Glutamatergic neuron (in vitro differentiated cells): ENCODE results near the gene RTN4. TPM values are rescaled to one million over a fixed set of nuclear protein-coding genes. Genes with fewer than 3 reads are reported as not detected.

Source experiments
- DNase-seq: peaks from one replicate; pipeline ENCODE4 v3.0.0; 2022
- H3K27ac Mint-ChIP-seq: one replicate; pipeline ENCODE4 v1.8.0; 2020; ENCODE audit warnings: mild to moderate bottlenecking, mixed read lengths, inconsistent platforms; ENCODE audit not compliant: unreplicated experiment
- H3K27me3 Mint-ChIP-seq: one replicate; pipeline ENCODE4 v1.8.0; 2020; ENCODE audit warnings: mild to moderate bottlenecking, moderate library complexity, mixed read lengths, inconsistent platforms; ENCODE audit not compliant: unreplicated experiment
- H3K36me3 Mint-ChIP-seq: one replicate; pipeline ENCODE4 v1.8.0; 2020; ENCODE audit warnings: mild to moderate bottlenecking, mixed read lengths, inconsistent platforms; ENCODE audit not compliant: unreplicated experiment
- H3K4me1 Mint-ChIP-seq: one replicate; pipeline ENCODE4 v1.8.0; 2020; ENCODE audit warnings: mild to moderate bottlenecking, low read depth, mixed read lengths, inconsistent platforms; ENCODE audit not compliant: unreplicated experiment
- H3K4me3 Mint-ChIP-seq: one replicate; pipeline ENCODE4 v1.8.0; 2020; ENCODE audit warnings: mild to moderate bottlenecking, mixed read lengths, inconsistent platforms; ENCODE audit not compliant: unreplicated experiment
- H3K9me3 Mint-ChIP-seq: one replicate; pipeline ENCODE4 v1.8.0; 2020; ENCODE audit warnings: mild to moderate bottlenecking, moderate library complexity, mixed read lengths, inconsistent platforms; ENCODE audit not compliant: unreplicated experiment
- total RNA-seq: library from RNA; stranded (reverse); fragmentation: NEBNext Ultra II Directional; extraction: Animal tissue kit (Norgen Biotek cat#: 25700); gene quantifications from one replicate; pipeline ENCODE4 v1.2.1, GENCODE V29; 2021; ENCODE audit not compliant: unreplicated experiment
- TF ChIP-seq, protein P1 (sequence below): fragments of 200-600 bp; sonication (generic); IDR thresholded peaks from one replicate; pipeline ENCODE4 v1.5.0; 2021; ENCODE audit not compliant: partially characterized antibody, unreplicated experiment

RTN4 gene
- total RNA-seq, 1 donor from 2014 or later: 772 TPM

DNA sequence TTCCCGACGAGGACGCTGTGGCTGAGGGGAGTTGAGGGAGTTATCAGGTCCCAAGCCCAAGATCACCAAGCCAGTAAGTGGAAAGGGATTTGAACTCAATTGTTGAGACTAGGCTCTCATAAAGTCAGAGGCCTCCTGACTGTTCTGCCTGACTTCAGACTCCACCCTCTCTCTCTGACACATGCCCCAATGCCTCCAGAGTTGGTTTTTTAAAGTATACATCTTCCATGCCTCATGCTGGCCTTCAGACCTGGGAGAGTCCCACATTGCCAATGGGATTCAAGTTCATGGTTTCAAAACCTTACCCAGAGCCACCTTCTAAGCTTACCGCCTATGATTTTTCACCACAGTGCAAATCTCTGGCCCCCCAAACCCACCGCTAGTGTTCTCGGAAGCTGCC, 100.8 kb downstream of the RTN4 start:
- no peak overlapping the region for H3K4me3 Mint-ChIP-seq
- TF ChIP-seq, protein P1, sequence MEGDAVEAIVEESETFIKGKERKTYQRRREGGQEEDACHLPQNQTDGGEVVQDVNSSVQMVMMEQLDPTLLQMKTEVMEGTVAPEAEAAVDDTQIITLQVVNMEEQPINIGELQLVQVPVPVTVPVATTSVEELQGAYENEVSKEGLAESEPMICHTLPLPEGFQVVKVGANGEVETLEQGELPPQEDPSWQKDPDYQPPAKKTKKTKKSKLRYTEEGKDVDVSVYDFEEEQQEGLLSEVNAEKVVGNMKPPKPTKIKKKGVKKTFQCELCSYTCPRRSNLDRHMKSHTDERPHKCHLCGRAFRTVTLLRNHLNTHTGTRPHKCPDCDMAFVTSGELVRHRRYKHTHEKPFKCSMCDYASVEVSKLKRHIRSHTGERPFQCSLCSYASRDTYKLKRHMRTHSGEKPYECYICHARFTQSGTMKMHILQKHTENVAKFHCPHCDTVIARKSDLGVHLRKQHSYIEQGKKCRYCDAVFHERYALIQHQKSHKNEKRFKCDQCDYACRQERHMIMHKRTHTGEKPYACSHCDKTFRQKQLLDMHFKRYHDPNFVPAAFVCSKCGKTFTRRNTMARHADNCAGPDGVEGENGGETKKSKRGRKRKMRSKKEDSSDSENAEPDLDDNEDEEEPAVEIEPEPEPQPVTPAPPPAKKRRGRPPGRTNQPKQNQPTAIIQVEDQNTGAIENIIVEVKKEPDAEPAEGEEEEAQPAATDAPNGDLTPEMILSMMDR: no peak
- H3K27ac Mint-ChIP-seq: no peak overlapping the region
- no peaks in the 10 kb centered on the region for H3K36me3 Mint-ChIP-seq
- H3K9me3 Mint-ChIP-seq: peaks cover 6% of the 10 kb centered on the region
- peaks cover 7% of the 10 kb centered on the region for H3K27me3 Mint-ChIP-seq
- H3K4me1 Mint-ChIP-seq: peaks cover 12% of the 10 kb centered on the region
- DNase-seq: no peak

DNA sequence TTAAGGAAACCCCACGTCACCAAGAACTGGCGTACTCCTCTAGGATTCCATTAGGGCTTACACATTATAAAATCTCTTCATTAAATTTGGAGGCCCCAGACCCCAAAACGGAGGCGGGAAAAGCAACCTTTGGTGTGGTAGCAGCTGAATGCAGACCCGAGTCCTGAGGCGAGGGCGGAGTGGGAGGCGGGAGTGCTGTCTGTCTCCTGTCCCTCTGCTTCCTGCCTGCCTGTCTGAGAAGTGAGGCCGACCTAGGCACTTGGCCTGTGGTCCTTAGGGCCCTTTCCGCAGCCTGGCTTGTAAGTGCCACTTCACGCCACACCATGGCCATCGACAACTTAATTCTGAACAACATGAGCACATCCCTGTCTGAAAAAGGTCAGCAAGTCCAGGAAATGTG, 102.1 kb downstream of the RTN4 start:
- DNase-seq: no peak
- H3K36me3 Mint-ChIP-seq: no peaks in the 10 kb centered on the region
- peaks cover 5% of the 10 kb centered on the region for H3K9me3 Mint-ChIP-seq
- TF ChIP-seq, protein P1: no peak
- H3K4me1 Mint-ChIP-seq: peaks cover 12% of the 10 kb centered on the region
- peaks cover 4% of the 10 kb centered on the region for H3K27me3 Mint-ChIP-seq
- no peak overlapping the region for H3K4me3 Mint-ChIP-seq
- no peak overlapping the region for H3K27ac Mint-ChIP-seq

DNA sequence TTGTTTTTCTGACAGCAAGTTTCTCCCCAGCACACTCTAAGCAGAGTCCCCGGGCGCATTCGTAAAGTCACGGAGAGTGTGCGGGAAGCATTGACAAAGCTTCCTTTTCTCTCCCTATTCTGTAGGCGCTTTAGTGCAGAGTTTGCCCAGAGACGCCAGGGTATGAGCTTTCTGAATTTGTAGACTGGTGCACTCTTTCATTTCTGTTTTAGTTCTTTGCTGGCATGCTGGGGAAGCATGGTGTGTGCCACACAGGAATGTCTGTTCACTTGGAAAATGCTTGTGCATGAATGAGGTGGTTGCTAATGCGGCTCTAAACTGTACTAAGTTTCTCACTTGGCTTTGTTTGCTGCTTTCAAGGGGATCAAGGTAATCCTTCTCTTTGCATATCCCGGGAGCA, 102.6 kb downstream of the RTN4 start:
- H3K4me1 Mint-ChIP-seq: peaks cover 12% of the 10 kb centered on the region
- H3K9me3 Mint-ChIP-seq: peaks cover 5% of the 10 kb centered on the region
- no peaks in the 10 kb centered on the region for H3K36me3 Mint-ChIP-seq
- TF ChIP-seq, protein P1: no peak
- H3K27me3 Mint-ChIP-seq: peaks cover 4% of the 10 kb centered on the region
- H3K27ac Mint-ChIP-seq: no peak overlapping the region
- no peak overlapping the region for H3K4me3 Mint-ChIP-seq
- DNase-seq: no peak

DNA sequence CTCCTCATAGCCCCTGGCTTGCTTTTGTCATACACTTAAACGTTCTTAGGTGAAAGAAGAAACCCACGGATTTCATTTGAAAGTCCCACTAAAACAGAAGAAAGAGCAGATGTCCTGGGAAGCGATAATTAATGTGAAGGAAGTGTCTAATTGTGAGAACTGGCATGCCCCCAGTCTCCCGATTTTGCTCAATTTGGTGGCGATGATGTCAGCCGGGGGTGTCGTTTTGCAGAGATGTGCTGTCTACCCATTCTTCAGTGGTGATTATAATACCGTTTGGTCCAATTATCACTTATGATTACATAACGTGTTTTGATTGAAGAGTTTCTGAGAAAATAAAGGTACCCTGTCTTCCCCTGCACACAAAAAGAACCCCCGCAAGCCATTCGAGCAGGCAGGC, 103.1 kb downstream of the RTN4 start:
- Mint-ChIP-seq H3K4me1 (peaks cover 12% of the 10 kb centered on the region), H3K27ac (no peak overlapping the region), H3K9me3 (peaks cover 5% of the 10 kb centered on the region), H3K27me3 (peaks cover 4% of the 10 kb centered on the region), H3K4me3 (no peak overlapping the region), H3K36me3 (no peaks in the 10 kb centered on the region)
- TF ChIP-seq, protein P1: no peak
- DNase-seq: no peak

DNA sequence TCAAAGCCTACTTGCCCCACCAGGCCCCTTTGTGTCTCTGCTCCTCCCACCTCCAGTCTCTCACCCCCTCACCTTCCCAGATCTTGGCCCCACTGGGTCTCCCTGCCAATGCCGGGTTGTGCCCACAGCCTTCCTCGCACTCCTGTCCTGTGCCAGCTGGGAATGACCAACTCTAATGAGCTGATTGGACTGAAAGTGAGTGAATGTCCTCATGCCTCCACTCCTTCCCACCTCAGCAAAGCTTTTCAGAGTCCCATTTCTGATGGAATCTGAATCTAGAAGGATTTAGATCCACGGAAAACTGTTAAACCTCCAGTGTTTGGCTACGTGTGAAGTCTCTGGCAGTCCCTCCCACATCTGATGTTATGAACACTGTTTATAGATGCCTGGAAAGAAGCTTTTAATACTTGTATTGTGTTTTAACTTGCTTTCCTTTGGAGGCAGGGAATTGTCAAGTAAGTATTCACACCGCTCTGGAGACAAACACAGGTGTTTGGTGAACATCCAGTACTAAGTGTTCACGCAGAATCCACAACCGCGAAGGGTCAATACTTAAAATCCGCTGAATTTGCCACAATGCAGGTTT, 103.9 kb downstream of the RTN4 start:
- Mint-ChIP-seq H3K4me3 (no peak overlapping the region), H3K9me3 (peaks cover 5% of the 10 kb centered on the region), H3K4me1 (peaks cover 12% of the 10 kb centered on the region), H3K27me3 (peaks cover 4% of the 10 kb centered on the region), H3K27ac (no peak overlapping the region), H3K36me3 (no peaks in the 10 kb centered on the region)
- TF ChIP-seq, protein P1: no peak
- DNase-seq: no peak
